ENCODE data around the gene VSIR.

Gene VSIR

DNA sequence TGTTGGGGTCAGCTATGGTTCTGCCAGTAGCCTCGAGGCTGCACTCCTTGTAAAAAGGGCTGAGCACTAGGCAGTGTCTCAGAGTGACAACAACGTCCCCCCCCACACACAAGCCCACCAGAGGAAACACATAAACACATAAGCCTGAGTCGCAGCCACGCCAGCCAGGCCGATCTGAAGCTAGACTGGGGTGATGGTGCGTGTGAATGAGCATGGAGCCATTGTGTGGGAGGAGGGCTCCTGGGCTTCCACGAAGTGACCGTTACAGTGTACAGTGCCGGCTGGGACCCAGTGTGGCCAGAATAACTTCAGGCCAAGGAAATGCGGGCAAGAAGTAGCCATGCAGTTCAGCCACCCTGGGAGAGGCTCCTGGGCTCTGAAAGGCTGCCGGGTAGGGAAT, 50.0 kb downstream of the VSIR start:
- H3K4me1 ChIP-seq (ENCODE audit: control insufficient read depth, insufficient read depth, low read length): peaks cover 30% of the 10 kb centered on the region
- no peak overlapping the region for H3K4me3 ChIP-seq (ENCODE audit: low read length)
- H3K9ac ChIP-seq (ENCODE audit: low read length): no peak overlapping the region
- no peaks in the 10 kb centered on the region for H3K36me3 ChIP-seq (ENCODE audit: control insufficient read depth, insufficient read depth, low read length)
- H3K9me3 ChIP-seq (ENCODE audit: control insufficient read depth, low read length): no peaks in the 10 kb centered on the region
- H3K27me3 ChIP-seq (ENCODE audit: control insufficient read depth, insufficient read depth, low read length): no peaks in the 10 kb centered on the region

DNA sequence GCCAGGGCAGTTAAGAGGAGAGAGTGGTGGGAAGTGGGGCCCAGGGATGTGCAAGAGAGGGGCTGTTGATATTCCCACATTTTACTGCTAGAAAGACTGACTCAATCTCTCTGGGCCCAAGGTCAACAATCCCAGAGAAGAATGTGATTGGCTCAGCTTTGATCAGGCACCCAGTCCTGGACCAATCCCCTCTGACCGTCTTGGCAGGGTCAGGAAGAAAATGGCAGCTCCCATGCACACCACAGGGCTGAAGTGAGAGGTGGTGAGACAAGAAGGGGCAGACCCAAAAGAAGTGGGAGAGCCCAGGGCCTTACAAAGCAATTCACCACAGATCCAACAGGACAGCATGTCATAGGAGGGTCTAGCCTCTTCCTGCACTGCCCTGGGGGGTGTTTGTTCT, 50.5 kb downstream of the VSIR start:
- Histone ChIP-seq H3K27me3 (ENCODE audit: control insufficient read depth, insufficient read depth, low read length) (no peaks in the 10 kb centered on the region), H3K4me3 (ENCODE audit: low read length) (no peak overlapping the region), H3K9ac (ENCODE audit: low read length) (no peak overlapping the region), H3K4me1 (ENCODE audit: control insufficient read depth, insufficient read depth, low read length) (peaks cover 26% of the 10 kb centered on the region), H3K36me3 (ENCODE audit: control insufficient read depth, insufficient read depth, low read length) (no peaks in the 10 kb centered on the region), H3K9me3 (ENCODE audit: control insufficient read depth, low read length) (no peaks in the 10 kb centered on the region)

DNA sequence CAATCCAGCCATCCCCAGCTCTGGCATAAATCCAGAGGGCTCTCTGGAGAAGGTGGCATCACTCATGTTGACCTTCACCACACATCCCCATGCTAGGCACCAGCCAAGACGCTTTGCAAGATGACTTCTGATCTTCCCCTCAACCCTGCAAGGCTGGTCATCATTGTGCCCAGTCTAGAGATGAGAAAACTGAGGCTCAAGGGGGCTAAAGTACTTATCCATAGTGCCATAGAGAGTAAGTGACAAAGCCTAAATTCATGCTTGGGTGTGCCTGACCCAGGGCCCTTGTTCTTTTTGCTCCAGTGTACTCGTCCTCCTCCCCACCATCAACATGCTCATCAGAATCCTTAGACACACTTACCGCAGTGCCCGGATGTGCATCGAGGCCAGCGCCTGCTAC, 52.0 kb downstream of the VSIR start:
- no peaks in the 10 kb centered on the region for H3K27me3 ChIP-seq (ENCODE audit: control insufficient read depth, insufficient read depth, low read length)
- H3K36me3 ChIP-seq (ENCODE audit: control insufficient read depth, insufficient read depth, low read length): no peaks in the 10 kb centered on the region
- no peak overlapping the region for H3K4me3 ChIP-seq (ENCODE audit: low read length)
- no peaks in the 10 kb centered on the region for H3K9me3 ChIP-seq (ENCODE audit: control insufficient read depth, low read length)
- H3K4me1 ChIP-seq (ENCODE audit: control insufficient read depth, insufficient read depth, low read length): peaks cover 10% of the 10 kb centered on the region
- no peak overlapping the region for H3K9ac ChIP-seq (ENCODE audit: low read length)

DNA sequence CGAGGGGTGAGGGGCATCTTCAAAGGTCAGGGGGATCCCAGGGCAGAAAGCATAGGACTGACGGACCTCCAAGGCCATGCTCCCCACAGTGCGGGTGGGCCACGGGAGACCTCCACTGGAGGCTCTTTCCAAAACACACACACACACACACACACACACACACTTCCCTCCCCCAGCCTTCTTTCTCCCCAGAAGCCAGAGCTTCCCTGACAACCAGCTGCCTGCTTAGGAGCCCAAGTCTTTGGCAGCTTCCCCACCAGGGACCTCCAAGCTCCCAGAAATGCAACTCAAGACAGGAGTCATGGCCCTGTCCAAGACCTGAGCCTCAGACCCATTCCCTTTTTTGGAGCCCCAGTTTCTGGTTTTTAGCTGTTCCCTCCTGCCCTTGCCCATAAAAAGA, 53.0 kb downstream of the VSIR start:
- H3K27me3 ChIP-seq (ENCODE audit: control insufficient read depth, insufficient read depth, low read length): no peaks in the 10 kb centered on the region
- peaks cover 5% of the 10 kb centered on the region for H3K4me1 ChIP-seq (ENCODE audit: control insufficient read depth, insufficient read depth, low read length)
- H3K4me3 ChIP-seq (ENCODE audit: low read length): no peak overlapping the region
- H3K9me3 ChIP-seq (ENCODE audit: control insufficient read depth, low read length): no peaks in the 10 kb centered on the region
- H3K36me3 ChIP-seq (ENCODE audit: control insufficient read depth, insufficient read depth, low read length): no peaks in the 10 kb centered on the region
- no peak overlapping the region for H3K9ac ChIP-seq (ENCODE audit: low read length)

DNA sequence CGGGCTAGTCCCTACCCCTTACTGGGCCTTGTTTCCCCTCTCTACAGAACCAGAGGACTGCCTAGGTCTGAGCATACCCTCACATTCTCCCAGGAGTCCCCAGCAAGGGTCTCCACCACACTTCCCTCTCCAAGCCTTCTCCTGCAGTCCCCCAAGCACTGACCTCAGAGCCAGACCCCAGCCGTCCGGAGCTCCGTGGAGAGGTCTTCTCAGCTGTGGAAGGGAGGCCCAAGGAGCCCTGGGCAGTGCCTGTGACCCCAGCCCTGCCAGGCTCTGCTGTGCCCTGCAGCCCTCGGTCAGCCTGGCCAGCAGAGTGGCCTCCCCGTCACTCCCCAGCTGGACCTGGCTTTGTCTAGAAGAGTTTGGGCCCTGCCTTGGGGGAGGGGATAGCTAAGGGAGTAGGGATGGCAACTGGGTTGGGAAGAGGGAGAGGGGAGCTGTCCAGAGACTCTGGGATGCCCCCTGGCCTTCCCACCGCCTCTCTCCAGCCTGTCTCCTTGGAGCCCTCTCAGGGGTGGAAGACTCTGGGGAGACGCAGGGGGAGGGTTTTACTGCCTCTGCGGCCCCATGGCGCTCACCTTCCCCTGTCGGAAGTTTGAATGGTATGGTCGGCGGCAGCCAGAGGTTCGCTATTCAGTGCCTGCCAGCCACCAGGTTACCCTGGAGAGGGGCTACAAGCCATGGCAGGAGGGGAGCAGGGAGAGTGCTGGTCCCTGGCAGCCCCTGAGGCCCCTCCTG, 53.7 kb downstream of the VSIR start, which contains the start of gene C10orf105:
Gene C10orf105, minus strand, starts transcription at position 315 of the 738 bp plus-strand sequence. CDS start 3,441 bp downstream, outside the sequence.
- peaks cover 12% of the 10 kb centered on the region for H3K4me1 ChIP-seq (ENCODE audit: control insufficient read depth, insufficient read depth, low read length)
- H3K27me3 ChIP-seq (ENCODE audit: control insufficient read depth, insufficient read depth, low read length): no peaks in the 10 kb centered on the region
- H3K36me3 ChIP-seq (ENCODE audit: control insufficient read depth, insufficient read depth, low read length): no peaks in the 10 kb centered on the region
- no peaks in the 10 kb centered on the region for H3K9me3 ChIP-seq (ENCODE audit: control insufficient read depth, low read length)
- no peak within 1 kb of the TSS for H3K4me3 ChIP-seq (ENCODE audit: low read length)
- no peak within 1 kb of the TSS for H3K9ac ChIP-seq (ENCODE audit: low read length)

DNA sequence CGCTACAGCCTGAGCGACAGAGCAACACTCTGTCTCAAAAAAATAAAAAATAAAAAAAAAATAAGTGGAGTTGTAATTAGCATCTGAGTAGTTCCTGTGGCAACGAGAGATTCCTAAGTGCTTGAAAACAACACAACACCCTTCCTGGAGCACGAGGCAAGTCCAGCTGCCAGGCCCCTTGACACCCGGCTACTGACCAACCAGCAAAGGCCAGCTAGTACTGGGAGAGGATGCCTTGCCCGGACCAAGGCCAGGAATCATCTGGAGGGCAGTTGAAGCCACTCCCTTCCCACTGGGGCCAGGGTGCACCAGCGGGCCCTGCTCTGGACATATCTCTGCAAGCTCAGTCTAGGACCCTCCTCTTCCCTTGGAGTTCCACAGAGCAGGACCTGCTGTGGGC, 54.3 kb downstream of the VSIR start:
- no peaks in the 10 kb centered on the region for H3K27me3 ChIP-seq (ENCODE audit: control insufficient read depth, insufficient read depth, low read length)
- no peaks in the 10 kb centered on the region for H3K9me3 ChIP-seq (ENCODE audit: control insufficient read depth, low read length)
- no peak overlapping the region for H3K9ac ChIP-seq (ENCODE audit: low read length)
- no peak overlapping the region for H3K4me3 ChIP-seq (ENCODE audit: low read length)
- no peaks in the 10 kb centered on the region for H3K36me3 ChIP-seq (ENCODE audit: control insufficient read depth, insufficient read depth, low read length)
- H3K4me1 ChIP-seq (ENCODE audit: control insufficient read depth, insufficient read depth, low read length): peaks cover 18% of the 10 kb centered on the region

DNA sequence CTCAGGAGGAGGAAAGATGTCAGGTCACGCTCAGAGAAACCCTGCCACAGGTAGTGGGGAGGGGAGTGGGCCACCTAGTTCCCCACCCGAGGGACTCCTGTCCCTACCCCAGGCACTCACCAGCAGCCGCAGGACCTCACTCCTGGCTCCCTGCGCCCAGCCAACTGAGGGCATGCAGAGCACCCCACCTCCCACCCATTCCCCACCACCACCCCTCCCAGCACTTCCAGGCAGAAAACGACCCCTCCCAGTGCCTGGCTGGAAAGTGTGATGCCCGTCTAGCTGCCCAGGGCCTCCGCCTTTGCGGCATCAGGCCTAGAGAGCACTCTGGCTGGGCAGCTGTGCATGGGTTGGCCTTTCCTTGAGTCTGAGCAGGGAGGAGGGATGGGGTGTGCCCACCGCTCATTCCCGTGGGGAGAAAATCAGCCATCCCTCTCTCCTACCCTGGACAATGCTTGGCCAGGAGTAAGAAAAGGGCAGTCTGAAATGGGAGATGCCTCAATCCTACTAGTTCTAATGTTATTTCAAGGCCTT, 55.1 kb downstream of the VSIR start:
- no peaks in the 10 kb centered on the region for H3K9me3 ChIP-seq (ENCODE audit: control insufficient read depth, low read length)
- H3K4me1 ChIP-seq (ENCODE audit: control insufficient read depth, insufficient read depth, low read length): peaks cover 26% of the 10 kb centered on the region
- H3K36me3 ChIP-seq (ENCODE audit: control insufficient read depth, insufficient read depth, low read length): no peaks in the 10 kb centered on the region
- H3K4me3 ChIP-seq (ENCODE audit: low read length): no peak overlapping the region
- no peak overlapping the region for H3K9ac ChIP-seq (ENCODE audit: low read length)
- H3K27me3 ChIP-seq (ENCODE audit: control insufficient read depth, insufficient read depth, low read length): no peaks in the 10 kb centered on the region

DNA sequence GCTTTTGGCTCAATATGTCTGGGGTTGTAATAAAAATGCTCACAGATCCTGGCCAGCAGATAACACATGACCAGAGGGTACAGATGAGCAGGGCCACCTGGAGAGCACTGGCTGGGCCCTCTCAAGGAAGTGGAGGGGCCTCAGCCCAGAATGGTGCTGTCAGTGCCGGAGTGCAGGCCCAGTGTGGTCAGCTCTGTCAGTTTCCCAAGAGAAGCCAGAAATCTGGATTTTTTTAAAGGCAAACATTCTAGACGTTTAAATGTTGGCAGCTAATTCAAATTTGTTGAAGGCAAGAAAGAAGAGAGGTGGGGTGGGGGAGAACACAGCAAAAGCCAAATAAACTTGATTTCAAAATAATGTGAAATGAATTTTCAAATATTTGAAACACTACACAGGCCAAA, 55.8 kb downstream of the VSIR start:
- Histone ChIP-seq H3K9me3 (ENCODE audit: control insufficient read depth, low read length) (no peaks in the 10 kb centered on the region), H3K9ac (ENCODE audit: low read length) (no peak overlapping the region), H3K4me1 (ENCODE audit: control insufficient read depth, insufficient read depth, low read length) (peaks cover 33% of the 10 kb centered on the region), H3K4me3 (ENCODE audit: low read length) (no peak overlapping the region), H3K27me3 (ENCODE audit: control insufficient read depth, insufficient read depth, low read length) (no peaks in the 10 kb centered on the region), H3K36me3 (ENCODE audit: control insufficient read depth, insufficient read depth, low read length) (no peaks in the 10 kb centered on the region)

DNA sequence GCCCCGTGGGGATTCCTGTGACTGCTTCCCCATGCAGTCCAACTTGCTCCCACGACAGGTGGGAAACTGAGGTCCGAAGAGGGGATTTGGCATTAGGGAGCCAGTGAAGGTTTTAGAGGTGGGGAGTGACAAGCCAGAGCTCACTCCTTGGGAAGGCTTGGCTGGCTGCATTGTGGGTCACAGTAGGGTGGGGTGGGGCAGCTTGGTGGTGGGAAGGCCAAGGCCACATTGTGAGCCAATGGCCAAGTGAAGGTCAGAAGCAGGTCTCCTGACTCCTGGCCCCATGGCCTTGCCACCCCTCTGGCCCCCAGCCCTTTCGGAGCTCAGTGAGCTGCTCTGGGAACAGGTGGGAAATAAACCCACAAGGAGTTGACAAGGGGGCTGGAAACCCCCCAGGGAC, 56.3 kb downstream of the VSIR start:
- no peaks in the 10 kb centered on the region for H3K9me3 ChIP-seq (ENCODE audit: control insufficient read depth, low read length)
- H3K27me3 ChIP-seq (ENCODE audit: control insufficient read depth, insufficient read depth, low read length): no peaks in the 10 kb centered on the region
- no peak overlapping the region for H3K9ac ChIP-seq (ENCODE audit: low read length)
- no peak overlapping the region for H3K4me3 ChIP-seq (ENCODE audit: low read length)
- no peaks in the 10 kb centered on the region for H3K36me3 ChIP-seq (ENCODE audit: control insufficient read depth, insufficient read depth, low read length)
- peaks cover 33% of the 10 kb centered on the region for H3K4me1 ChIP-seq (ENCODE audit: control insufficient read depth, insufficient read depth, low read length)

DNA sequence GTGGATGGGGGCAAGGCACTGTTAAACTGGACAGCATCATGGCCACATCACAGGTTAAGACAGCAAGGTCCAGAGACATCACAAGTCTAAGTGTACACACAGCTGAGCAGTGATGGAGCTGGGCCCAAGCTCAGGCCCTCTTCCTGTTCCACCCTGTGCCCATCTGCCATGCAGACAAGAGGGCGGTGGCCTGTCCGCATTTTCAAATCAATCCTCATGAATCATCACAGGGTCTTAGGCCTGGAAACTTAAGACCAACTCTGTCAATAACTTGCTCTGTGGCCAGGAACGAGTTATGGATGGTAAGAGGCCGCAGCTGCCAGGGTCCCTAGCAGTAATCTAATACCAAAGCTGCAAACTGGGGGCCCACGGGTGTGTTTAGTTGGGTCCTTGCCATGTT, 56.9 kb downstream of the VSIR start:
- H3K4me1 ChIP-seq (ENCODE audit: control insufficient read depth, insufficient read depth, low read length): peaks cover 33% of the 10 kb centered on the region
- no peaks in the 10 kb centered on the region for H3K27me3 ChIP-seq (ENCODE audit: control insufficient read depth, insufficient read depth, low read length)
- H3K4me3 ChIP-seq (ENCODE audit: low read length): no peak overlapping the region
- H3K9ac ChIP-seq (ENCODE audit: low read length): no peak overlapping the region
- no peaks in the 10 kb centered on the region for H3K36me3 ChIP-seq (ENCODE audit: control insufficient read depth, insufficient read depth, low read length)
- H3K9me3 ChIP-seq (ENCODE audit: control insufficient read depth, low read length): no peaks in the 10 kb centered on the region

DNA sequence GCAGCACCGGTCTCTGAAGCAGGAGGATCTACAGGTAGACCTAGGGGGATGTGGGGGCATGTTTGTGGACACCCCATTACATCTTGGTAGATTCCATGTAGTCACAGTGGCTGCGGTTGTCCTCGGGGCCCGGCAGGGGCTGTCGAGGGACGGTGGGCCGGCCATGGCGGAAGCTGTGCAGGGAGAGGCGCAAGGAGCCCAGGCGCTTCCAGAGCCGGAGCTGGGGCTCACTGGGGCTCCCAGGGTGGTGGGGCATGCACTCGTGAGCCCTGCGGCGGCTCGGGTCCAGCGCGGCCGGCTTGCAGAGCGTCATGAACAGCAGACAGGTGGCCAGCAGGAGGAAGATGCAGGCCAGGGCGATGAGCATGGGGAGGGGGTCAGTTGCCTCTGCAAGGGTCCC, 57.5 kb downstream of the VSIR start:
- Histone ChIP-seq H3K9me3 (ENCODE audit: control insufficient read depth, low read length) (no peaks in the 10 kb centered on the region), H3K36me3 (ENCODE audit: control insufficient read depth, insufficient read depth, low read length) (no peaks in the 10 kb centered on the region), H3K9ac (ENCODE audit: low read length) (no peak overlapping the region), H3K4me1 (ENCODE audit: control insufficient read depth, insufficient read depth, low read length) (peaks cover 33% of the 10 kb centered on the region), H3K4me3 (ENCODE audit: low read length) (no peak overlapping the region), H3K27me3 (ENCODE audit: control insufficient read depth, insufficient read depth, low read length) (no peaks in the 10 kb centered on the region)

DNA sequence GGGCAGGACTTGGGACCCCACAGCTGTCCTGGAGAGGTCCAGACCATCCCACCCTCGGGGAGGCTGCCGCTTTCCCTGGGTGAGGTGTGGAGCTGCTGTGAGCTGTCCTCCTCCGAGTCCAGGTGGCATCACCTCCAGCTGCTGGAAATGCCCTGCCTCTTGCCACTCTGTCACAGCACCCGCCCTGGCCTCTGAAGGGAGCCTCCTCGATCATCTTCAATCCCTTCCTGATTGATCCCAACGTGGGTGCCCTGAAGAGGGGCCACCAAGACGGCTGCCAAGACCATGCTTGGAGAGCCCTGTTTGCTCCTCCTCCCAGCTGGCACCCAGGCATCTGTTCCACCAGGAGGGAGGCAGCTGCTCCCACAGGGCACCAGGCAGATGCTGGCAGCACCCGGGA, 58.3 kb downstream of the VSIR start:
- H3K4me3 ChIP-seq (ENCODE audit: low read length): no peak overlapping the region
- no peak overlapping the region for H3K9ac ChIP-seq (ENCODE audit: low read length)
- peaks cover 33% of the 10 kb centered on the region for H3K4me1 ChIP-seq (ENCODE audit: control insufficient read depth, insufficient read depth, low read length)

More for the DNA sequence above, 58.3 kb downstream of the VSIR start:
- no peaks in the 10 kb centered on the region for H3K36me3 ChIP-seq (ENCODE audit: control insufficient read depth, insufficient read depth, low read length)
- H3K9me3 ChIP-seq (ENCODE audit: control insufficient read depth, low read length): no peaks in the 10 kb centered on the region
- no peaks in the 10 kb centered on the region for H3K27me3 ChIP-seq (ENCODE audit: control insufficient read depth, insufficient read depth, low read length)
